SK-N-MC (cell line): Measurements from ENCODE around the gene BCOR.

Experiments
- DNase-seq: peaks from one replicate; pipeline ENCODE4 v3.0.0-alpha.2; 2011; ENCODE audit warnings: low read depth, low spot score
- H3K27ac ChIP-seq: fragments of 200-600 bp; sonication (generic); 2 replicates; pipeline ENCODE4 v1.5.1; 2016; ENCODE audit warnings: mixed run types
- H3K36me3 ChIP-seq: fragments of 200-600 bp; sonication (generic); 2 replicates; pipeline ENCODE4 v1.6.1; 2017; ENCODE audit warnings: antibody characterized with exemption, low read length, mixed read lengths; ENCODE audit not compliant: insufficient read depth
- H3K4me3 ChIP-seq: fragments of 200-600 bp; sonication (generic); 2 replicates; pipeline ENCODE4 v1.5.1; 2016
- H3K9ac ChIP-seq: fragments of 200-600 bp; sonication (generic); 2 replicates; pipeline ENCODE4 v1.8.0; 2017; ENCODE audit warnings: mixed run types, mixed read lengths; ENCODE audit not compliant: insufficient read length
- H3K9me3 ChIP-seq: fragments of 200-600 bp; sonication (generic); 2 replicates; pipeline ENCODE4 v1.6.1; 2017; ENCODE audit warnings: low read depth, mild to moderate bottlenecking, antibody characterized with exemption, low read length, moderate library complexity, mixed read lengths
- EZH2 ChIP-seq: fragments of 200-600 bp; sonication (generic); IDR thresholded peaks from one replicate; pipeline ENCODE4 v1.6.1; 2017; ENCODE audit warnings: antibody characterized with exemption
- FOXP2 ChIP-seq: optimal IDR thresholded peaks from 2 replicates; pipeline ENCODE3; 2011; ENCODE audit warnings: mild to moderate bottlenecking, moderate library complexity; ENCODE audit not compliant: insufficient read depth; ENCODE audit errors: extremely low read length, control extremely low read depth
- POLR2AphosphoS5 ChIP-seq: IDR thresholded peaks from 2 replicates; pipeline ENCODE4 v1.6.1; 2012; ENCODE audit warnings: mild to moderate bottlenecking, low read depth, low read length, borderline replicate concordance

The BCOR gene

GRCh38 chrX:40097504-40098263 is at the start of gene BCOR:
Gene BCOR (minus strand): TSS chrX:40097958. CDS start chrX:40077929, 20,029 bp downstream.
- Histone ChIP-seq H3K9ac (peak within 1 kb of the TSS; percentile 73), H3K9me3 (no peaks in the 10 kb centered on the region), H3K4me3 (peak within 1 kb of the TSS; percentile 86), H3K27ac (peak within 1 kb of the TSS; percentile 31; the same call in 1 of the 2 replicates), H3K36me3 (no peaks in the 10 kb centered on the region)
- TF ChIP-seq FOXP2, result no peak
- TF ChIP-seq EZH2, result no peak
- peak; percentile 79 for TF ChIP-seq POLR2AphosphoS5
- no peak for DNase-seq

GRCh38 chrX:40147126-40147952 is 49.6 kb upstream of the BCOR start:
- no peaks in the 10 kb centered on the region for H3K9me3 ChIP-seq
- no peak overlapping the region for H3K27ac ChIP-seq
- H3K36me3 ChIP-seq, result no peaks in the 10 kb centered on the region
- H3K9ac ChIP-seq, result no peak overlapping the region
- DNase-seq, result no peak
- no peak overlapping the region for H3K4me3 ChIP-seq
- TF ChIP-seq EZH2, result no peak
- no peak for TF ChIP-seq POLR2AphosphoS5
- no peak for TF ChIP-seq FOXP2

- Histone ChIP-seq H3K9me3 (no peaks in the 10 kb centered on the region), H3K9ac (no peak overlapping the region), H3K36me3 (no peaks in the 10 kb centered on the region), H3K4me3 (no peak overlapping the region), H3K27ac (no peak overlapping the region)
- DNase-seq, result no peak
- no peak for TF ChIP-seq FOXP2
- TF ChIP-seq POLR2AphosphoS5, result no peak
- TF ChIP-seq EZH2, result no peak
Observed at GRCh38 chrX:40146262-40147125, 48.7 kb upstream of the BCOR start.

GRCh38 chrX:40145923-40146261 is 48.1 kb upstream of the BCOR start:
- TF ChIP-seq EZH2 (no peak), FOXP2 (no peak), POLR2AphosphoS5 (no peak)
- Histone ChIP-seq H3K4me3 (no peak overlapping the region), H3K27ac (no peak overlapping the region), H3K9me3 (no peaks in the 10 kb centered on the region), H3K36me3 (no peaks in the 10 kb centered on the region), H3K9ac (no peak overlapping the region)
- no peak for DNase-seq

GRCh38 chrX:40145001-40145922 is 47.5 kb upstream of the BCOR start:
- no peaks in the 10 kb centered on the region for H3K36me3 ChIP-seq
- no peaks in the 10 kb centered on the region for H3K9me3 ChIP-seq
- DNase-seq, result no peak
- H3K4me3 ChIP-seq, result peak overlapping the region; percentile 67
- peak; percentile 72 for TF ChIP-seq FOXP2
- TF ChIP-seq EZH2, result no peak
- TF ChIP-seq POLR2AphosphoS5, result no peak
- H3K27ac ChIP-seq, result no peak overlapping the region; the same call in 1 of the 2 replicates
- no peak overlapping the region for H3K9ac ChIP-seq

GRCh38 chrX:40144576-40144975 is 46.8 kb upstream of the BCOR start:
- Histone ChIP-seq H3K9ac (no peak overlapping the region), H3K4me3 (peak overlapping the region; percentile 67)

GRCh38 chrX:40143987-40144386 is 46.2 kb upstream of the BCOR start:
- no peaks in the 10 kb centered on the region for H3K9me3 ChIP-seq
- H3K4me3 ChIP-seq, result no peak overlapping the region
- no peaks in the 10 kb centered on the region for H3K36me3 ChIP-seq
- no peak for DNase-seq
- H3K9ac ChIP-seq, result no peak overlapping the region
- no peak overlapping the region for H3K27ac ChIP-seq
- TF ChIP-seq EZH2, result no peak
- no peak for TF ChIP-seq POLR2AphosphoS5
- TF ChIP-seq FOXP2, result no peak

More at GRCh38 chrX:40144576-40144975, 46.8 kb upstream of the BCOR start:
- Histone ChIP-seq H3K27ac (no peak overlapping the region), H3K9me3 (no peaks in the 10 kb centered on the region), H3K36me3 (no peaks in the 10 kb centered on the region)
- no peak for DNase-seq
- TF ChIP-seq FOXP2, result no peak
- no peak for TF ChIP-seq EZH2
- no peak for TF ChIP-seq POLR2AphosphoS5
